MM.1S (cell line): Measurements from ENCODE around the gene SYP.

Source experiments
- DNase-seq: peaks from one replicate; pipeline ENCODE4 v3.0.0-alpha.2; 2015
- H2AFZ ChIP-seq: fragments of 300-600 bp; sonication (generic); 2 replicates; pipeline ENCODE4 v1.6.0; 2016; ENCODE audit warnings: antibody characterized with exemption, low read length
- H3F3A ChIP-seq: fragments of 300-600 bp; sonication (generic); 2 replicates; pipeline ENCODE4 v1.6.1; 2016; ENCODE audit warnings: mild to moderate bottlenecking, antibody characterized with exemption, low read length, moderate library complexity, mixed read lengths; ENCODE audit not compliant: insufficient read depth
- H3K27ac ChIP-seq: fragments of 300-600 bp; sonication (generic); 2 replicates; pipeline ENCODE4 v1.5.1; 2016; ENCODE audit warnings: mild to moderate bottlenecking, low read length
- H3K27me3 ChIP-seq: fragments of 300-600 bp; sonication (generic); replicated peaks from 2 replicates; pipeline ENCODE4 v1.6.0; 2016; ENCODE audit warnings: low read length; ENCODE audit not compliant: insufficient read depth
- H3K36me3 ChIP-seq: fragments of 300-600 bp; sonication (generic); replicated peaks from 2 replicates; pipeline ENCODE4 v1.6.1; 2016; ENCODE audit warnings: mild to moderate bottlenecking, low read length, mixed read lengths; ENCODE audit not compliant: insufficient read depth
- H3K4me1 ChIP-seq: fragments of 300-600 bp; sonication (generic); 2 replicates; pipeline ENCODE4 v1.6.1; 2016; ENCODE audit warnings: low read length, mixed read lengths
- H3K4me2 ChIP-seq: fragments of 300-600 bp; sonication (generic); 2 replicates; pipeline ENCODE4 v1.6.0; 2016; ENCODE audit warnings: low read depth, low read length
- H3K4me3 ChIP-seq: fragments of 300-600 bp; sonication (generic); 2 replicates; pipeline ENCODE4 v1.5.1; 2016; ENCODE audit warnings: low read length, mixed read lengths
- H3K79me2 ChIP-seq: fragments of 300-600 bp; sonication (generic); 2 replicates; pipeline ENCODE4 v1.6.1; 2016; ENCODE audit warnings: mixed run types, low read length, mixed read lengths
- H3K9ac ChIP-seq: fragments of 300-600 bp; sonication (generic); 2 replicates; pipeline ENCODE4 v1.6.1; 2016; ENCODE audit warnings: low read length, mixed read lengths
- H3K9me2 ChIP-seq: fragments of 300-600 bp; sonication (generic); replicated peaks from 2 replicates; pipeline ENCODE4 v1.6.1; 2016; ENCODE audit warnings: mild to moderate bottlenecking, low read length, mixed read lengths; ENCODE audit not compliant: insufficient read depth
- H3K9me3 ChIP-seq: fragments of 300-600 bp; sonication (generic); replicated peaks from 2 replicates; pipeline ENCODE4 v1.6.1; 2016; ENCODE audit warnings: mild to moderate bottlenecking, low read length, mixed read lengths; ENCODE audit not compliant: insufficient read depth
- H4K20me1 ChIP-seq: fragments of 300-600 bp; sonication (generic); 2 replicates; pipeline ENCODE4 v1.6.1; 2016; ENCODE audit warnings: mild to moderate bottlenecking, low read length, moderate library complexity, mixed read lengths; ENCODE audit not compliant: insufficient read depth
- EZH2 ChIP-seq: fragments of 300-600 bp; sonication (generic); optimal IDR thresholded peaks from 2 replicates; pipeline ENCODE3; 2017; ENCODE audit warnings: low read depth, mild to moderate bottlenecking, antibody characterized with exemption, low read length, mixed read lengths
- EZH2phosphoT487 ChIP-seq: fragments of 300-600 bp; sonication (generic); IDR thresholded peaks from 2 replicates; pipeline ENCODE4 v1.6.1; 2018; ENCODE audit warnings: antibody characterized with exemption, low read length
- TF ChIP-seq, protein P1 (sequence below): fragments of 300-600 bp; sonication (generic); IDR thresholded peaks from 2 replicates; pipeline ENCODE4 v1.5.1; 2016; ENCODE audit warnings: antibody characterized with exemption, low read length, mixed read lengths

Gene SYP

DNA sequence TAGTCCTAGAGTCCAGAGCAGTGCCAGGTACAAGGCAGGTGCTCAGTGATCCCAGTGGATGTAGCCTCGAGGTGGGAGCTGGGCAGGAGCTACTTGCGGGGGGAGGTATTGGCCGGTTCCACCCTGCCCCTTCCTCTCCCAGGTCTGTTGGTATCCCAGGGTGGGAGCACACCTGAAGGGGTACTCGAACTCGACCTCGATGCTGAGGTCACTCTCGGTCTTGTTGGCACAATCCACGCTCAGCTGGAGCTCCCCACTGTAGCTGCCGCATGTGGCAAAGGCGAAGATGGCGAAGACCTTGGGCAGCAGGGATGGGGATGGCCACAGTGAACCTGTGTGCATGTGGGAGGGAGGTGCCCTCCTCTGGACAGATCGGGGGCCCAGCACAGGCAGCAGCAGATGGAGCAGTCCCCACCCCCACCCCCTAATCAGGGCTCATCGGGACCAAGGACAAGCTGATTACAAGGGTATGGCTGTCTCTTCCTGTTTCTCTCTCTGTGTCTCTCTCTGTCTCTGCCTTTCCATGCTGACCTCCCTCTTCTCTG, 2.4 kb downstream of the SYP start:
- H3K4me2 ChIP-seq: no peak overlapping the region
- no peaks in the 10 kb centered on the region for H4K20me1 ChIP-seq
- no peaks in the 10 kb centered on the region for H3K9me3 ChIP-seq
- no peaks in the 10 kb centered on the region for H3K36me3 ChIP-seq
- TF ChIP-seq EZH2phosphoT487 (no peak), EZH2 (no peak)
- TF ChIP-seq, protein P1, sequence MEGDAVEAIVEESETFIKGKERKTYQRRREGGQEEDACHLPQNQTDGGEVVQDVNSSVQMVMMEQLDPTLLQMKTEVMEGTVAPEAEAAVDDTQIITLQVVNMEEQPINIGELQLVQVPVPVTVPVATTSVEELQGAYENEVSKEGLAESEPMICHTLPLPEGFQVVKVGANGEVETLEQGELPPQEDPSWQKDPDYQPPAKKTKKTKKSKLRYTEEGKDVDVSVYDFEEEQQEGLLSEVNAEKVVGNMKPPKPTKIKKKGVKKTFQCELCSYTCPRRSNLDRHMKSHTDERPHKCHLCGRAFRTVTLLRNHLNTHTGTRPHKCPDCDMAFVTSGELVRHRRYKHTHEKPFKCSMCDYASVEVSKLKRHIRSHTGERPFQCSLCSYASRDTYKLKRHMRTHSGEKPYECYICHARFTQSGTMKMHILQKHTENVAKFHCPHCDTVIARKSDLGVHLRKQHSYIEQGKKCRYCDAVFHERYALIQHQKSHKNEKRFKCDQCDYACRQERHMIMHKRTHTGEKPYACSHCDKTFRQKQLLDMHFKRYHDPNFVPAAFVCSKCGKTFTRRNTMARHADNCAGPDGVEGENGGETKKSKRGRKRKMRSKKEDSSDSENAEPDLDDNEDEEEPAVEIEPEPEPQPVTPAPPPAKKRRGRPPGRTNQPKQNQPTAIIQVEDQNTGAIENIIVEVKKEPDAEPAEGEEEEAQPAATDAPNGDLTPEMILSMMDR: no peak
- H3K4me1 ChIP-seq: no peaks in the 10 kb centered on the region; the same call in 1 of the 2 replicates
- no peaks in the 10 kb centered on the region for H3K9me2 ChIP-seq
- no peak for DNase-seq
- H3K79me2 ChIP-seq: no peaks in the 10 kb centered on the region
- H3K9ac ChIP-seq: no peak overlapping the region
- no peak overlapping the region for H3K27ac ChIP-seq
- no peak overlapping the region for H3K4me3 ChIP-seq
- H2AFZ ChIP-seq: no peak overlapping the region
- no peaks in the 10 kb centered on the region for H3F3A ChIP-seq
- 0 out of 2 replicates have a peak, but pooled peaks cover 10% of the 10 kb centered on the region for H3K27me3 ChIP-seq

DNA sequence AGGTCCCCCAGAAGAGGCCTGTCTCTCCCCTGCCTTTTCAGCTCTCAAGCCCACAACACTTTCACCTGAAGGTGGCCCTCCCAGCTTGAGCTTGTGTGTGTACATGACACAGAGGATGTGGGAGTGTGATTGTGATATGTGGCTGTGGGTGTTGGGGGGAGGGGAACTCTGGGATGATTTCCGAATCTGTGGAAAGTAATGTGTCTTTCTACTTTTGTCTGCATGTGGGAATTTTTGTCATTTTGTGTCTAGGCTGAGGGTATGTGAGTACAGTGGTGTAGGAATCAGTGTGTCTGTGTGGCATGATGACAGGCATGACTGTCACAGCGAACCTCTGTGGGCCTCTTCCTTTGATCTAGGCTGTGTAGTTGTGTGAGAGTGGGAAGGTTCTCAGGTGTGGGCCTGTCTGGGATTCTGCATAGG, 6.4 kb downstream of the SYP start:
- Histone ChIP-seq H3K27ac (no peak overlapping the region), H3K9ac (no peak overlapping the region), H3K4me2 (no peak overlapping the region), H3K4me3 (no peak overlapping the region), H2AFZ (no peak overlapping the region), H3K9me2 (no peaks in the 10 kb centered on the region), H3K9me3 (no peaks in the 10 kb centered on the region), H3K27me3 (0 out of 2 replicates have a peak, but pooled peaks cover 10% of the 10 kb centered on the region), H3K36me3 (no peaks in the 10 kb centered on the region), H3F3A (no peaks in the 10 kb centered on the region), H3K4me1 (no peaks in the 10 kb centered on the region; the same call in 1 of the 2 replicates), H3K79me2 (no peaks in the 10 kb centered on the region), H4K20me1 (no peaks in the 10 kb centered on the region)
- no peak for DNase-seq
- TF ChIP-seq, protein P1: no peak
- TF ChIP-seq EZH2phosphoT487 (no peak), EZH2 (no peak)

DNA sequence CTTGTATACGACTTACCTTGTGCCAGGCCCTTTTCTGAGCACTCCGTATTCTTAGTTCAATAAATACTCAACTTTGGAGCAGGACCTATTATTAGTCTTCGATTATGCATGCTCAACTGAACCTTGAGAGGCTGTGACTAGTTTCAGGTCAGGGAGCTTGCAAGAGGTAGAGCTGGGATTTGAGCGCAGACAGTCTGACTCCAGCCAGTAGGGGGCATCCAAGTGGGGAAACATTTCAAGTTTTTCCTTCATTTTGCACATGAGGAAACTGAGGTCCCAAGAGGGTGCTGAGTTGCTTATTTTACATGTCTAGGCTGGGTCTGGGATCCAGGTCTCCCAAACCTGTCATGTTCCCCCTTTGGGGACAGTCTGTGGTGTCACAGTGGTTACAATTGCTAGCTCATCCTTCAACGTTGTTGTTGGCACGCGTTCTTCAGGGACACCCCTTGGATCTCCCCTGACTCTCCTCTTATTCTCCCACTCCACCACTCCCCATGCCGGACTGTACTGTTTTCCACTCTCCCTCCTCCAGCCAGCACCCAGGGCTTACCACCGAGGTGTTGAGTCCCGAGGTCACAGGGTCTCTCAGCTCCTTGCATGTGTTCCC, 7.2 kb downstream of the SYP start:
- Histone ChIP-seq H3K4me3 (no peak overlapping the region), H3K4me1 (no peaks in the 10 kb centered on the region; the same call in 1 of the 2 replicates), H3K27me3 (0 out of 2 replicates have a peak, but pooled peaks cover 3% of the 10 kb centered on the region), H3K79me2 (no peaks in the 10 kb centered on the region), H4K20me1 (no peaks in the 10 kb centered on the region), H3K9ac (no peak overlapping the region), H3K9me2 (no peaks in the 10 kb centered on the region), H3K9me3 (no peaks in the 10 kb centered on the region), H3K36me3 (no peaks in the 10 kb centered on the region), H3F3A (no peaks in the 10 kb centered on the region), H3K27ac (no peak overlapping the region), H2AFZ (no peak overlapping the region), H3K4me2 (no peak overlapping the region)
- DNase-seq: peak; percentile 32
- TF ChIP-seq, protein P1: peak; percentile 63
- TF ChIP-seq EZH2 (no peak), EZH2phosphoT487 (no peak)
